Spleen (tissue), 11 donors: ENCODE measurements around the gene PRTN3. TPM values are rescaled to one million over a fixed set of nuclear protein-coding genes. Genes with fewer than 3 reads are reported as not detected.
A peak's percentile ranks its signal among the peaks of the same experiment; 100 is the strongest.

ENCODE experiments used
- DNase-seq: peaks from one replicate; pipeline ENCODE4 v3.0.0-alpha.2; 2020
- H3K27ac ChIP-seq, 8 donors: fragments of 200-600 bp; sonication (generic) in 7 of 8; 1 replicate in 4 of 8; 2 replicates in 4 of 8; pipeline versions ENCODE4 v1.5.0 to v1.8.0; 2016 to 2021; ENCODE audit warnings: inconsistent platforms in 4 of 8, mild to moderate bottlenecking in 4 of 8, moderate library complexity in 1 of 8
- H3K27me3 ChIP-seq, 7 donors: fragments of 200-600 bp; sonication (generic) in 6 of 7; replicated peaks in 1 of 7; 1 replicate in 4 of 7; 2 replicates in 3 of 7; pipeline versions ENCODE4 v1.5.0 to v1.8.0; 2016 to 2021; ENCODE audit warnings: inconsistent platforms in 3 of 7, mild to moderate bottlenecking in 1 of 7
- H3K36me3 ChIP-seq, 6 donors: fragments of 200-600 bp; sonication (generic) in 5 of 6; 1 replicate in 4 of 6; 2 replicates in 2 of 6; pipeline versions ENCODE4 v1.5.0 to v1.8.0; 2016 to 2021; ENCODE audit warnings: inconsistent platforms in 2 of 6
- H3K4me1 ChIP-seq, 6 donors: fragments of 200-600 bp; sonication (generic) in 5 of 6; 1 replicate in 3 of 6; 2 replicates in 3 of 6; pipeline versions ENCODE4 v1.5.0 to v1.8.0; 2016 to 2021; ENCODE audit warnings: inconsistent platforms in 3 of 6
- H3K4me3 ChIP-seq, 8 donors: fragments of 200-600 bp; sonication (generic) in 7 of 8; 1 replicate in 4 of 8; 2 replicates in 4 of 8; pipeline versions ENCODE4 v1.5.0 to v1.8.0; 2016 to 2021; ENCODE audit warnings: inconsistent platforms in 4 of 8, mild to moderate bottlenecking in 4 of 8, moderate library complexity in 2 of 8
- H3K9me3 ChIP-seq, 8 donors: fragments of 200-600 bp; sonication (generic) in 7 of 8; 1 replicate in 4 of 8; 2 replicates in 4 of 8; pipeline versions ENCODE4 v1.5.0 to v1.8.0; 2016 to 2021; ENCODE audit warnings: inconsistent platforms in 4 of 8
- CTCF ChIP-seq, 11 experiments: fragments of 200-600 bp in 7 of 11; fragments of 450-650 bp in 4 of 11; sonication (generic) in 4 of 11; IDR thresholded peaks in 8 of 11; conservative IDR thresholded peaks in 3 of 11; 1 replicate in 7 of 11; 2 replicates in 4 of 11; pipeline versions ENCODE4 v1.4.0 to v1.8.0; 2016 to 2021; ENCODE audit warnings: antibody characterized with exemption in 11 of 11, inconsistent platforms in 4 of 11, mild to moderate bottlenecking in 1 of 11
- POLR2A ChIP-seq, 3 donors: fragments of 450-650 bp; IDR thresholded peaks; one replicate each; pipeline ENCODE4 v1.5.1; 2017; ENCODE audit warnings: antibody characterized with exemption in 3 of 3, mild to moderate bottlenecking in 1 of 3
- POLR2AphosphoS5 ChIP-seq, 3 donors: sonication (generic); formaldehyde crosslinking; IDR thresholded peaks; one replicate each; pipeline ENCODE4 v1.5.1; 2017; ENCODE audit warnings: antibody characterized with exemption in 3 of 3
- WGBS, 5 donors: extraction: QIAGEN DNeasy Blood & Tissue Kit in 3 of 5; methylation state at CpG; one replicate each; pipeline versions ENCODE4 v1.1.5 to v1.1.7; 2013 to 2018; 5-methylcytosine and 5-hydroxymethylcytosine counted together
- intact Hi-C: fragments of 100-400 bp; cut with DNase I; formaldehyde crosslinking; loops from one replicate; pipeline ENCODE4 v1.15.0; 2023; ENCODE audit warnings: low total_unique reads
- polyA plus RNA-seq, 3 donors: library from polyadenylated mRNA; stranded (reverse); fragments of 200-250 nt; gene quantifications; one replicate each; pipeline ENCODE4 v1.2.1, GENCODE V29; 2013
- total RNA-seq, 7 donors: library from RNA; depleted of rRNA in 3 of 7; stranded (reverse); fragments of >200 nt in 3 of 7; fragmentation: NEBNext Ultra II Directional in 4 of 7; extraction: Animal tissue kit (Norgen Biotek cat#: 25700) in 4 of 7; gene quantifications; one replicate each; pipeline versions ENCODE4 v1.1.0 to v1.2.1, GENCODE V29; 2016 to 2021
- donor health status: healthy with polysubstance abuse.
- donor health status: DM: no; HTN: no; CAD: no; lungs with moderate emphysema.
- donor health status: DM: no; HTN: no; CAD: no.
- donor health status: Bipolar disorder and iron deficiency.
- donor health status: healthy.
- donor health status: DM: no; HTN: no; CAD: no.
- donor health status: DM: yes; HTN: yes; CAD: no.

The PRTN3 gene
- total and polyA plus RNA-seq, 10 donors: 0.89 to 168 (median 7.9) TPM

DNA sequence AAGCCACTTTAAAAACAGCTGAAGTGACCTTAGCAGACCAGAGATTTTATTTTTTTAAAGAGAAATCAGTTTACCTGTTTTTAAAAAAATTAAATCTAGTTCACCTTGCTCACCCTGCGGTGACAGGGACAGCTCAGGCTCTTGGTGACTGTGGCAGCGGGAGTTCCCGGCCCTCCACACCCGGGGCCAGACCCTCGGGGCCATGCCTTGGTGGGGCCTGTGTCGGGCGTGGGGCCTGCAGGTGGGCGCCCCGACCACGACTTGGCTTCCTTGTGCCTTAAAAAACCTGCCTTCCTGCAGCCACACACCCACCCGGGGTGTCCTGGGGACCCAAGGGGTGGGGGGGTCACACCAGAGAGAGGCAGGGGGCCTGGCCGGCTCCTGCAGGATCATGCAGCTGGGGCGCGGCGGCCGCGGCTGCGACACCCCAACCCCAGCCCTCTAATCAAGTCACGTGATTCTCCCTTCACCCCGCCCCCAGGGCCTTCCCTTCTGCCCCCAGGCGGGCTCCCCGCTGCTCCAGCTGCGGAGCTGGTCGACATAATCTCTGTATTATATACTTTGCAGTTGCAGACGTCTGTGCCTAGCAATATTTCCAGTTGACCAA lies 29.8 kb upstream of the PRTN3 start:
- peaks cover 16 to 97% (median 74%) of the 10 kb centered on the region in 6 donors for H3K36me3 ChIP-seq
- intact Hi-C loops: no loop called here
- H3K4me1 ChIP-seq: peaks cover 0 to 38% (median 11%) of the 10 kb centered on the region in 6 donors
- H3K27ac ChIP-seq: no peak overlapping the region
- TF ChIP-seq CTCF (IDR thresholded peaks at IDR 0.05 in 8 of 11, conservative IDR thresholded peaks at IDR 0.05 in 3 of 11) (no peak), POLR2AphosphoS5 (IDR thresholded peaks at IDR 0.05) (peak in 1 of 3 donors; percentile 61), POLR2A (IDR thresholded peaks at IDR 0.05) (no peak)
- 84 to 89% (median 87%) methylated on average over 25 of the region's 25 CpGs for WGBS, 5 donors
- DNase-seq: peak; percentile 67
- no peak overlapping the region for H3K4me3 ChIP-seq
- H3K9me3 ChIP-seq: peaks cover 0 to 3% (median 0%) of the 10 kb centered on the region in 8 donors
- no peaks in the 10 kb centered on the region for H3K27me3 ChIP-seq

DNA sequence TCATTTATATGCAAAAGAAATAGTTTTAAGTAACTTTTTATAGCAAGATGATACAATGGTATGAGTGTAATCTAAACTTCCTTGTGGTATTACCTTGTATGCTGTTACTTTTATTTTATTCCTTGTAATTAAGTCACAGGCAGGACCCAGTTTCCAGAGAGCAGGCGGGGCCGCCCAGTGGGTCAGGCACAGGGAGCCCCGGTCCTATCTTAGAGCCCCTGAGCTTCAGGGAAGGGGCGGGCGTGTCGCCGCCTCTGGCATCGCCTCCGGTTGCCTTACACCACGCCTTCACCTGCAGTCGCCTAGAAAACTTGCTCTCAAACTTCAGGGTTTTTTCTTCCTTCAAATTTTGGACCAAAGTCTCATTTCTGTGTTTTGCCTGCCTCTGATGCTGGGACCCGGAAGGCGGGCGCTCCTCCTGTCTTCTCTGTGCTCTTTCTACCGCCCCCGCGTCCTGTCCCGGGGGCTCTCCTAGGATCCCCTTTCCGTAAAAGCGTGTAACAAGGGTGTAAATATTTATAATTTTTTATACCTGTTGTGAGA lies 29.2 kb upstream of the PRTN3 start:
- peak; percentile 33 for DNase-seq
- WGBS, 5 donors: 93 to 96% (median 95%) methylated on average over 20 of the region's 20 CpGs
- Histone ChIP-seq H3K9me3 (peaks cover 0 to 3% (median 0%) of the 10 kb centered on the region in 8 donors), H3K4me3 (no peak overlapping the region), H3K4me1 (peaks cover 0 to 32% (median 7%) of the 10 kb centered on the region in 6 donors), H3K27me3 (no peaks in the 10 kb centered on the region), H3K27ac (no peak overlapping the region), H3K36me3 (peaks cover 12 to 91% (median 68%) of the 10 kb centered on the region in 6 donors)
- intact Hi-C loops: no loop called here
- TF ChIP-seq CTCF (IDR thresholded peaks at IDR 0.05 in 8 of 11, conservative IDR thresholded peaks at IDR 0.05 in 3 of 11) (no peak), POLR2A (IDR thresholded peaks at IDR 0.05) (no peak), POLR2AphosphoS5 (IDR thresholded peaks at IDR 0.05) (peak in 1 of 3 donors; percentile 3)

DNA sequence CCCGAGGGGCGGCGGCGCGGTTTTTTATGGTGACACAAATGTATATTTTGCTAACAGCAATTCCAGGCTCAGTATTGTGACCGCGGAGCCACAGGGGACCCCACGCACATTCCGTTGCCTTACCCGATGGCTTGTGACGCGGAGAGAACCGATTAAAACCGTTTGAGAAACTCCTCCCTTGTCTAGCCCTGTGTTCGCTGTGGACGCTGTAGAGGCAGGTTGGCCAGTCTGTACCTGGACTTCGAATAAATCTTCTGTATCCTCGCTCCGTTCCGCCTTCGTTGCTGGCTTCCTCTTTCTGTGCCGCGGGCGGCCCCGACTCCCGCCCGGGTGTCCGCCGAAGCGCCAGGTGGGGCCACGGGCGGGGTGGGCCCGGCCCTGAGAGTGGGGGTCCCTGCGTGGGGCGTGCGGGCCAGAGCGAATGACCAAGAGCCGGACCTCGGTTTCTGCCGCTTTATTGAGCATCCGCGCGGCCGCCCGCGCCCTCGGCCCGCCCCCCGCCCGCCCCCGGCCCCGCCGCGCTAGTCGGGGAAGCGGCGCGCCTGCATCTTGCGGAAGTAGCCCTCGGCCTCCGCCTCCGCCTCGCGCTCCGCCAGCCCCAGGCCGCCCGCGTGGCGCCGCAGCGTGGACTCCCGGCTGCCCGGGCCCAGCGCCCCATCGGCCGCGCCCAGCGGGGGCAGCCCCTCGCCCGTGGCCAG lies 28.6 kb upstream of the PRTN3 start:
- Histone ChIP-seq H3K4me3 (no peak overlapping the region), H3K4me1 (peaks cover 0 to 25% (median 3%) of the 10 kb centered on the region in 6 donors), H3K36me3 (peaks cover 11 to 85% (median 62%) of the 10 kb centered on the region in 6 donors), H3K9me3 (peaks cover 0 to 3% (median 0%) of the 10 kb centered on the region in 8 donors), H3K27ac (no peak overlapping the region), H3K27me3 (no peaks in the 10 kb centered on the region)
- WGBS, 5 donors: 89 to 95% (median 91%) methylated on average over 53 to 80 of the region's 80 CpGs
- DNase-seq: peak; percentile 52
- intact Hi-C loops: no loop called here
- TF ChIP-seq POLR2AphosphoS5 (IDR thresholded peaks at IDR 0.05) (peak; percentile 37 to 44 (median 41)), POLR2A (IDR thresholded peaks at IDR 0.05) (no peak), CTCF (IDR thresholded peaks at IDR 0.05 in 8 of 11, conservative IDR thresholded peaks at IDR 0.05 in 3 of 11) (no peak)

GRCh38 chr19:812747-813218 lies 28.0 kb upstream of the PRTN3 start:
- H3K4me3 ChIP-seq: no peak overlapping the region
- no peak overlapping the region for H3K27ac ChIP-seq
- H3K4me1 ChIP-seq: peaks cover 0 to 20% (median under 1%) of the 10 kb centered on the region in 6 donors
- peaks cover 11 to 79% (median 56%) of the 10 kb centered on the region in 6 donors for H3K36me3 ChIP-seq
- peak; percentile 73 for DNase-seq
- intact Hi-C loops: no loop called here
- TF ChIP-seq CTCF (IDR thresholded peaks at IDR 0.05 in 8 of 11, conservative IDR thresholded peaks at IDR 0.05 in 3 of 11): no peak
- no peak for TF ChIP-seq POLR2AphosphoS5 (IDR thresholded peaks at IDR 0.05)
- no peak for TF ChIP-seq POLR2A (IDR thresholded peaks at IDR 0.05)
- H3K27me3 ChIP-seq: no peaks in the 10 kb centered on the region
- H3K9me3 ChIP-seq: peaks cover 0 to 3% (median 0%) of the 10 kb centered on the region in 8 donors
- 95 to 96% (median 96%) methylated on average over 35 to 72 of the region's 72 CpGs for WGBS, 5 donors
